Mucosa of descending colon (tissue), 3 donors: ENCODE results near the gene AMELY. TPM values are rescaled to one million over a fixed set of nuclear protein-coding genes. Genes with fewer than 3 reads are reported as not detected.
A peak's percentile ranks its signal among the peaks of the same experiment; 100 is the strongest.

Experiments used
- ATAC-seq: fragments of 200-7000 bp; cut with Tn5 transposase; one replicate; pipeline ENCODE4 v1.9.1; 2020; ENCODE audit warnings: mild to moderate bottlenecking, moderate library complexity
- DNase-seq, 3 donors: peaks; one replicate each; pipeline ENCODE4 v3.0.0-alpha.2; 2020
- H3K36me3 ChIP-seq: fragments of 200-600 bp; one replicate; pipeline ENCODE4 v1.8.0; 2021; ENCODE audit warnings: low read depth, mild to moderate bottlenecking
- H3K4me1 ChIP-seq: fragments of 200-600 bp; one replicate; pipeline ENCODE4 v1.8.0; 2021; ENCODE audit warnings: low read depth, mild to moderate bottlenecking
- H3K4me3 ChIP-seq: fragments of 200-600 bp; one replicate; pipeline ENCODE4 v1.8.0; 2021; ENCODE audit warnings: mild to moderate bottlenecking
- H3K9me3 ChIP-seq: fragments of 200-600 bp; one replicate; pipeline ENCODE4 v1.8.0; 2021; ENCODE audit warnings: mild to moderate bottlenecking
- CTCF ChIP-seq: fragments of 200-600 bp; IDR thresholded peaks from one replicate; pipeline ENCODE4 v1.8.0; 2022; ENCODE audit warnings: antibody characterized with exemption, mild to moderate bottlenecking
- intact Hi-C, 2 donors: fragments of 100-400 bp; cut with DNase I in 1 of 2; cut with micrococcal nuclease in 1 of 2; formaldehyde crosslinking; loops; one replicate each; pipeline versions ENCODE4 v1.11.0 to v1.11.1; 2022; cut with DNase I, micrococcal nuclease
- long read RNA-seq, 2 donors: library from polyadenylated mRNA; unstranded; transcript quantifications; one replicate each; pipeline ENCODE4 v2.0.0, GENCODE V29; 2019 to 2021
- total RNA-seq, 3 donors: library from RNA; stranded (reverse); fragmentation: NEBNext Ultra II Directional in 2 of 3; extraction: Animal tissue kit (Norgen Biotek cat#: 25700) in 2 of 3; gene quantifications; one replicate each; pipeline versions ENCODE4 v1.2.1 to v1.2.4, GENCODE V29; 2021 to 2023
- donor health status: DM: no; HTN: no; CAD: no; lungs with moderate emphysema.
- donor health status: DM: no; HTN: no; CAD: no.
- donor health status: DM: no; HTN: yes; CAD: no.

The AMELY gene
- total RNA-seq: not detected
- long read RNA-seq, donor 1: 0 reads
- long read RNA-seq, donor 2: 0 reads

GRCh38 chrY:6911253-6911881 lies at the start of gene AMELY:
Gene AMELY, minus strand, starts transcription at chrY:6911752. Its CDS starts 39,144 bp downstream, at chrY:6872608.
- TF ChIP-seq CTCF: no peak
- intact Hi-C loops: no loop called here
- Histone ChIP-seq H3K36me3 (no peaks in the 10 kb centered on the region), H3K4me1 (no peaks in the 10 kb centered on the region), H3K9me3 (no peaks in the 10 kb centered on the region), H3K4me3 (no peak within 1 kb of the TSS)
- DNase-seq (peak in 2 of 3 donors; percentile 14 to 38), ATAC-seq (no peak)

GRCh38 chrY:6949947-6950346 lies 38.4 kb upstream of the AMELY start:
- TF ChIP-seq CTCF: no peak
- DNase-seq: no peak
- ATAC-seq: no peak
- no peaks in the 10 kb centered on the region for H3K4me1 ChIP-seq
- no peaks in the 10 kb centered on the region for H3K36me3 ChIP-seq
- intact Hi-C loops: no loop called here
- no peak overlapping the region for H3K4me3 ChIP-seq
- no peaks in the 10 kb centered on the region for H3K9me3 ChIP-seq

- Histone ChIP-seq H3K4me1 (no peaks in the 10 kb centered on the region), H3K36me3 (no peaks in the 10 kb centered on the region), H3K4me3 (no peak overlapping the region), H3K9me3 (no peaks in the 10 kb centered on the region)
- intact Hi-C loops: no loop called here
- ATAC-seq (no peak), DNase-seq (no peak)
- TF ChIP-seq CTCF: no peak
Observed at GRCh38 chrY:6948378-6948777, 36.8 kb upstream of the AMELY start.

GRCh38 chrY:6947695-6948094 lies 36.1 kb upstream of the AMELY start:
- H3K9me3 ChIP-seq: no peaks in the 10 kb centered on the region
- intact Hi-C loops: no loop called here
- no peaks in the 10 kb centered on the region for H3K4me1 ChIP-seq
- no peak for ATAC-seq
- DNase-seq: no peak
- H3K4me3 ChIP-seq: no peak overlapping the region
- H3K36me3 ChIP-seq: no peaks in the 10 kb centered on the region
- no peak for TF ChIP-seq CTCF

- no peaks in the 10 kb centered on the region for H3K36me3 ChIP-seq
- no peaks in the 10 kb centered on the region for H3K9me3 ChIP-seq
- H3K4me1 ChIP-seq: no peaks in the 10 kb centered on the region
- intact Hi-C loops: no loop called here
- no peak for DNase-seq
- TF ChIP-seq CTCF: no peak
- no peak for ATAC-seq
- H3K4me3 ChIP-seq: no peak overlapping the region
Observed at GRCh38 chrY:6935497-6935896, 23.9 kb upstream of the AMELY start.
